GM12878 (cell line): ENCODE results near the gene MTHFR. TPM values are rescaled to one million over a fixed set of nuclear protein-coding genes. Genes with fewer than 3 reads are reported as not detected.

Experiments
- ATAC-seq: fragments of 200-7000 bp; cut with Tn5 transposase; 3 replicates; pipeline ENCODE4 v1.9.1; 2020; ENCODE audit warnings: mild to moderate bottlenecking, moderate library complexity
- BruUV-seq: library from RNA; stranded (reverse); fragments of 400-500 nt; replicated peaks from 2 replicates; lab custom pipeline; 2021; lab: Mats Ljungman, UMichigan
- CTCF ChIA-PET: fragments of 300-600 bp; sonication (Branson Sonifier 250); formaldehyde crosslinking; extraction: SDS; loops from one replicate; lab custom pipeline; 2021; ENCODE audit warnings: inconsistent platforms; lab: Yijun Ruan, JAX
- POLR2A ChIA-PET: fragments of 350-600 bp; formaldehyde crosslinking; extraction: SDS; loops from one replicate; lab custom pipeline; 2021; ENCODE audit warnings: inconsistent platforms; lab: Charles Lee
- RAD21 ChIA-PET: fragments of 300-600 bp; sonication (Branson Sonifier 250); formaldehyde crosslinking; loops from one replicate; lab custom pipeline; 2023; ENCODE audit warnings: antibody characterized with exemption; ENCODE audit not compliant: unreplicated experiment; lab: Charles Lee
- SMC1A ChIA-PET: fragments of 300-600 bp; sonication (Branson Sonifier 250); formaldehyde crosslinking; loops from one replicate; lab custom pipeline; 2023; ENCODE audit not compliant: unreplicated experiment, uncharacterized antibody; lab: Charles Lee
- DNase-seq: peaks from one replicate; pipeline ENCODE4 v3.0.0-alpha.2; 2011; ENCODE audit warnings: low read depth, low spot score
- FAIRE-seq: peaks from 3 replicates; lab custom pipeline; 2011; peaks lifted over from hg19 to GRCh38; lab: Jason Lieb, UNC
- H2AFZ ChIP-seq: 2 replicates; pipeline ENCODE4 v1.6.0; 2011; ENCODE audit warnings: low read depth, low read length, control low read depth; ENCODE audit not compliant: control insufficient read depth
- H3K27ac ChIP-seq: 2 replicates; pipeline ENCODE4 v1.5.1; 2011; ENCODE audit warnings: control low read depth; ENCODE audit not compliant: control insufficient read depth, insufficient read depth
- H3K27me3 ChIP-seq, 2 experiments: replicated peaks in 1 of 2; 2 replicates each; pipeline versions ENCODE4 v1.6.0 to v1.6.1; 2011; ENCODE audit warnings: low read length in 1 of 2; ENCODE audit not compliant: control insufficient read depth in 2 of 2, insufficient read depth in 2 of 2
- H3K36me3 ChIP-seq, 2 experiments: 2 replicates each; pipeline ENCODE4 v1.5.1; 2011; ENCODE audit warnings: low read length in 1 of 2; ENCODE audit not compliant: control insufficient read depth in 2 of 2, insufficient read depth in 2 of 2
- H3K4me1 ChIP-seq: 2 replicates; pipeline ENCODE4 v1.6.1; 2011; ENCODE audit warnings: mild to moderate bottlenecking, low read length, moderate library complexity, mixed read lengths; ENCODE audit not compliant: control insufficient read depth, insufficient read depth
- H3K4me2 ChIP-seq: 2 replicates; pipeline ENCODE4 v1.6.0; 2011; ENCODE audit warnings: control low read depth; ENCODE audit not compliant: control insufficient read depth, insufficient read depth
- H3K4me3 ChIP-seq: fragments of 200-600 bp; sonication (generic); 2 replicates; pipeline ENCODE4 v1.5.1; 2016
- H3K79me2 ChIP-seq: 2 replicates; pipeline ENCODE4 v1.6.0; 2011; ENCODE audit warnings: low read length; ENCODE audit not compliant: control insufficient read depth, insufficient read depth
- H3K9ac ChIP-seq: 2 replicates; pipeline ENCODE4 v1.8.0; 2011; ENCODE audit warnings: low read length, control low read depth, mixed read lengths; ENCODE audit not compliant: control insufficient read depth, insufficient read depth
- H3K9me3 ChIP-seq: replicated peaks from 3 replicates; pipeline ENCODE4 v1.5.1; 2011; ENCODE audit warnings: mild to moderate bottlenecking, low read length; ENCODE audit not compliant: control insufficient read depth, insufficient read depth
- H4K20me1 ChIP-seq: 2 replicates; pipeline ENCODE4 v1.6.0; 2011; ENCODE audit not compliant: control insufficient read depth, insufficient read depth
- ATF3 ChIP-seq: IDR thresholded peaks from 2 replicates; pipeline ENCODE4 v1.6.1; 2011; ENCODE audit warnings: low read depth, mild to moderate bottlenecking, low read length, moderate library complexity, borderline replicate concordance; ENCODE audit errors: extremely low read depth
- CEBPZ ChIP-seq: fragments of 150-350 bp; IDR thresholded peaks from 2 replicates; pipeline ENCODE4 v1.6.1; 2016; ENCODE audit warnings: low read depth, low read length
- CHD2 ChIP-seq: IDR thresholded peaks from 2 replicates; pipeline ENCODE4 v1.6.1; 2011; ENCODE audit warnings: low read depth, low read length, improper control_type of control experiment, borderline replicate concordance
- CREB1 ChIP-seq: IDR thresholded peaks from 2 replicates; pipeline ENCODE4 v1.6.1; 2012; ENCODE audit warnings: low read depth, mild to moderate bottlenecking, inconsistent platforms
- GATAD2B ChIP-seq: fragments of 450-650 bp; conservative IDR thresholded peaks from 2 replicates; pipeline ENCODE4 v1.6.1; 2017; ENCODE audit warnings: low read depth, mild to moderate bottlenecking, moderate library complexity
- KLF5 ChIP-seq: fragments of 450-650 bp; IDR thresholded peaks from 2 replicates; pipeline ENCODE4 v1.6.1; 2014; ENCODE audit warnings: mild to moderate bottlenecking; ENCODE audit not compliant: partially characterized antibody
- MAX ChIP-seq: IDR thresholded peaks from 2 replicates; pipeline ENCODE4 v1.6.1; 2012; ENCODE audit warnings: low read depth, low read length, improper control_type of control experiment
- REST ChIP-seq: IDR thresholded peaks from 2 replicates; pipeline ENCODE4 v1.6.1; 2012; ENCODE audit warnings: mild to moderate bottlenecking, low read depth, low read length
- RUNX3 ChIP-seq: IDR thresholded peaks from 2 replicates; pipeline ENCODE4 v1.6.1; 2012; ENCODE audit warnings: low read length, inconsistent platforms
- STAT1 ChIP-seq: fragments of 450-650 bp; conservative IDR thresholded peaks from 2 replicates; pipeline ENCODE4 v1.6.1; 2014; ENCODE audit warnings: antibody characterized with exemption, mild to moderate bottlenecking
- USF1 ChIP-seq: IDR thresholded peaks from 2 replicates; pipeline ENCODE4 v1.6.1; 2011; ENCODE audit warnings: borderline replicate concordance, low read depth, mild to moderate bottlenecking, moderate library complexity, mixed read lengths, low read length; ENCODE audit not compliant: insufficient read depth; ENCODE audit errors: extremely low read length
- ZBED1 ChIP-seq: IDR thresholded peaks from 2 replicates; pipeline ENCODE4 v1.6.1; 2016; ENCODE audit warnings: borderline replicate concordance
- ZNF622 ChIP-seq: fragments of 450-650 bp; IDR thresholded peaks from 2 replicates; pipeline ENCODE4 v1.6.1; 2017; ENCODE audit warnings: mild to moderate bottlenecking, inconsistent platforms
- WGBS: methylation state at CpG from one replicate; pipeline ENCODE4 v1.1.6; 2016; ENCODE audit warnings: low lambda C conversion rate; ENCODE audit not compliant: insufficient replicate concordance, insufficient coverage; ENCODE audit errors: missing lambda C conversion rate; 5-methylcytosine and 5-hydroxymethylcytosine counted together
- in situ Hi-C: fragments of 300-500 bp; cut with MboI; formaldehyde crosslinking; loops from 9 replicates; pipeline ENCODE4 v1.14.3; 2018; ENCODE audit warnings: mixed read lengths
- intact Hi-C: fragments of 100-400 bp; cut with micrococcal nuclease; formaldehyde crosslinking; loops from one replicate; pipeline ENCODE4 v1.14.2; 2022; ENCODE audit not compliant: unreplicated experiment
- polyA plus RNA-seq, 11 experiments: library from polyadenylated mRNA; depleted of rRNA in 4 of 11; unstranded in 6 of 11; stranded (reverse) in 5 of 11; fragments of >200 nt; fragmentation: Nextera tagmentation in 4 of 11; fragmentation: Illumina TruSeq in 1 of 11; extraction: Ambion mirVana in 4 of 11; extraction: Trizol in 1 of 11; gene quantifications; 1 replicate in 1 of 11; 2 replicates in 10 of 11; pipeline versions ENCODE4 v1.2.1 to v1.2.3, GENCODE V29; 2011 to 2016; ENCODE audit warnings: inconsistent platforms in 2 of 11, missing spikeins in 2 of 11, low read depth in 1 of 11
- total RNA-seq, 4 experiments: library from RNA; depleted of rRNA in 3 of 4; stranded (reverse); fragments of >200 nt in 3 of 4; fragmentation: Illumina TruSeq in 1 of 4; extraction: Trizol in 1 of 4; gene quantifications; 2 replicates each; pipeline versions ENCODE4 v1.2.1 to v1.2.3, GENCODE V29; 2013 to 2021

MTHFR gene
- total and polyA plus RNA-seq, 10 of the 15 experiments (the other 5 are each of a cell fraction or from before 2014, with no cell fraction given): 1.0 to 16.8 (median 9.4) TPM

- TF ChIP-seq REST: no peak
Measured at GRCh38 chr1:11828511-11828910, 22.7 kb upstream of the MTHFR start (continued).

- Histone ChIP-seq H3K4me1 (no peaks in the 10 kb centered on the region), H2AFZ (no peak overlapping the region), H3K36me3 (peaks cover 10 to 29% of the 10 kb centered on the region in 2 experiments; a peak in 3 of 4 replicates), H3K79me2 (no peaks in the 10 kb centered on the region), H3K9ac (no peak overlapping the region), H3K9me3 (no peaks in the 10 kb centered on the region), H3K4me3 (no peak overlapping the region), H4K20me1 (no peaks in the 10 kb centered on the region), H3K27ac (no peak overlapping the region), H3K4me2 (no peak overlapping the region), H3K27me3 (no peaks in the 10 kb centered on the region)
- no TSS peak for BruUV-seq
- FAIRE-seq (no peak), ATAC-seq (no peak), DNase-seq (no peak)
- in situ Hi-C loops: no loop called here
- POLR2A ChIA-PET: no interaction called here
- RAD21 ChIA-PET: no interaction called here
- CTCF ChIA-PET: interaction anchor here (1.5 kb wide), 1 partner anchor 11 kb away, joined by 3 read pairs; no protein-coding TSS in a partner anchor
- SMC1A ChIA-PET: no interaction called here
- WGBS: 98% methylated on average over 9 of the region's 9 CpGs
- intact Hi-C loops: no loop called here
- TF ChIP-seq CREB1 (no peak), STAT1 (no peak), ZBED1 (no peak), KLF5 (no peak), ZNF622 (no peak), GATAD2B (no peak), MAX (no peak), RUNX3 (no peak), CEBPZ (no peak), USF1 (no peak), ATF3 (no peak), CHD2 (no peak)
Measured at GRCh38 chr1:11826946-11827345, 21.2 kb upstream of the MTHFR start.
